Measurements from ENCODE around the gene FHOD3.

DNA sequence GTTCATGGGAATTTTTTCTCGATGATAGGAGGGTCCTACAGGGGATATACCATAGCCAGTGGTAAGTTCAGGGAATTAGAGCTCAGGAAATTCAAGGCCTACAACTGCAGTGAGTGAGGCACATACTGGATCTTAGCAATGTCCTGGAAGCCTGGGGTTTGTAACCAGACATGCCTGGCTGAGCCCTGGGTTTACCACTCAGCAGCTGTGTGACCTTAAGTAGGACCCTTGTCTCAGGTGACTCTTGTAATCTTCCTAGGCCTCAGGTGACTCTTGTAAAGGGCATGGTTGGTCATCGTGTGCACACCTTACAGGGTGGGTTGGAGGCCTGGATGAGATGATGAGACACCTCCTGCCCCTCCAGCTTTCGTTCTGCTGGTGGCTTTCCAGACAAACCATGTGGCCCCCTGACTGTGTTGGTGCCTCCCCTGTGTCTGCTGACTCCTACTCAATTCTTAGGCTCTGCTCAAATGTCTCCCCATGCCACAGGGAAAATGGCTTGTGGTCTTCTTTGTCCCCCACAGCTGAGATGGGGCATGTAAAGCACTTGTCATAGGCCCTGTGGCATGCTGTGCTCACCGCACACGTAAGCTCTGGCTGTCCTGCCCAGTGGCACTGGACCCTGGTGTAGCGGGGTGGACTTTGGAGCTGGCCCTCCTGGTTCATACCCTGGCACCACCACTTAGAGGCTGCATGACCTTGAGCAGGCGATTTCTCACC lies 94.1 kb downstream of the FHOD3 start:
- TF ChIP-seq, protein P1, sequence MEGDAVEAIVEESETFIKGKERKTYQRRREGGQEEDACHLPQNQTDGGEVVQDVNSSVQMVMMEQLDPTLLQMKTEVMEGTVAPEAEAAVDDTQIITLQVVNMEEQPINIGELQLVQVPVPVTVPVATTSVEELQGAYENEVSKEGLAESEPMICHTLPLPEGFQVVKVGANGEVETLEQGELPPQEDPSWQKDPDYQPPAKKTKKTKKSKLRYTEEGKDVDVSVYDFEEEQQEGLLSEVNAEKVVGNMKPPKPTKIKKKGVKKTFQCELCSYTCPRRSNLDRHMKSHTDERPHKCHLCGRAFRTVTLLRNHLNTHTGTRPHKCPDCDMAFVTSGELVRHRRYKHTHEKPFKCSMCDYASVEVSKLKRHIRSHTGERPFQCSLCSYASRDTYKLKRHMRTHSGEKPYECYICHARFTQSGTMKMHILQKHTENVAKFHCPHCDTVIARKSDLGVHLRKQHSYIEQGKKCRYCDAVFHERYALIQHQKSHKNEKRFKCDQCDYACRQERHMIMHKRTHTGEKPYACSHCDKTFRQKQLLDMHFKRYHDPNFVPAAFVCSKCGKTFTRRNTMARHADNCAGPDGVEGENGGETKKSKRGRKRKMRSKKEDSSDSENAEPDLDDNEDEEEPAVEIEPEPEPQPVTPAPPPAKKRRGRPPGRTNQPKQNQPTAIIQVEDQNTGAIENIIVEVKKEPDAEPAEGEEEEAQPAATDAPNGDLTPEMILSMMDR (IDR thresholded peaks at IDR 0.05; ENCODE audit: low read depth, low read length) = no peak
- no peak for TF ChIP-seq MYC (IDR thresholded peaks at IDR 0.05; ENCODE audit: low read depth, low read length)
- TF ChIP-seq POLR2A (IDR thresholded peaks at IDR 0.05; ENCODE audit: extremely low read depth, insufficient read length) = no peak
- TF ChIP-seq, protein P2, sequence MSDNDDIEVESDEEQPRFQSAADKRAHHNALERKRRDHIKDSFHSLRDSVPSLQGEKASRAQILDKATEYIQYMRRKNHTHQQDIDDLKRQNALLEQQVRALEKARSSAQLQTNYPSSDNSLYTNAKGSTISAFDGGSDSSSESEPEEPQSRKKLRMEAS (IDR thresholded peaks at IDR 0.05; ENCODE audit: low read depth, low read length) = no peak
